Osteocyte (in vitro differentiated cells): ENCODE results near the gene DNAJC4. TPM values are rescaled to one million over a fixed set of nuclear protein-coding genes. Genes with fewer than 3 reads are reported as not detected.

Experiments used
- DNase-seq: peaks from one replicate; pipeline ENCODE4 v3.0.0; 2021; ENCODE audit warnings: mixed read lengths; ENCODE audit not compliant: unreplicated experiment; ENCODE audit errors: extremely low spot score
- H3K27ac Mint-ChIP-seq: one replicate; pipeline ENCODE4 v1.8.0; 2021; ENCODE audit warnings: mild to moderate bottlenecking, mixed read lengths; ENCODE audit not compliant: unreplicated experiment
- H3K27me3 Mint-ChIP-seq: one replicate; pipeline ENCODE4 v1.8.0; 2021; ENCODE audit warnings: mixed read lengths; ENCODE audit not compliant: unreplicated experiment
- H3K36me3 Mint-ChIP-seq: one replicate; pipeline ENCODE4 v1.8.0; 2021; ENCODE audit warnings: mixed read lengths; ENCODE audit not compliant: unreplicated experiment
- H3K4me1 Mint-ChIP-seq: one replicate; pipeline ENCODE4 v1.8.0; 2021; ENCODE audit warnings: mixed read lengths; ENCODE audit not compliant: unreplicated experiment
- H3K4me3 Mint-ChIP-seq: one replicate; pipeline ENCODE4 v1.8.0; 2021; ENCODE audit warnings: mild to moderate bottlenecking, moderate library complexity, mixed read lengths; ENCODE audit not compliant: unreplicated experiment
- H3K9me3 Mint-ChIP-seq: one replicate; pipeline ENCODE4 v1.8.0; 2021; ENCODE audit warnings: mixed read lengths; ENCODE audit not compliant: unreplicated experiment
- total RNA-seq: library from RNA; stranded (reverse); gene quantifications from 2 replicates; pipeline ENCODE4 v1.2.1, GENCODE V29; 2021
- TF ChIP-seq, protein P1 (sequence below): fragments of 200-600 bp; sonication (generic); IDR thresholded peaks from 2 replicates; pipeline ENCODE4 v1.5.0; 2021; ENCODE audit warnings: antibody characterized with exemption, mild to moderate bottlenecking, moderate library complexity

Gene DNAJC4
- total RNA-seq, 1 donor from 2014 or later: 49.9 TPM

DNA sequence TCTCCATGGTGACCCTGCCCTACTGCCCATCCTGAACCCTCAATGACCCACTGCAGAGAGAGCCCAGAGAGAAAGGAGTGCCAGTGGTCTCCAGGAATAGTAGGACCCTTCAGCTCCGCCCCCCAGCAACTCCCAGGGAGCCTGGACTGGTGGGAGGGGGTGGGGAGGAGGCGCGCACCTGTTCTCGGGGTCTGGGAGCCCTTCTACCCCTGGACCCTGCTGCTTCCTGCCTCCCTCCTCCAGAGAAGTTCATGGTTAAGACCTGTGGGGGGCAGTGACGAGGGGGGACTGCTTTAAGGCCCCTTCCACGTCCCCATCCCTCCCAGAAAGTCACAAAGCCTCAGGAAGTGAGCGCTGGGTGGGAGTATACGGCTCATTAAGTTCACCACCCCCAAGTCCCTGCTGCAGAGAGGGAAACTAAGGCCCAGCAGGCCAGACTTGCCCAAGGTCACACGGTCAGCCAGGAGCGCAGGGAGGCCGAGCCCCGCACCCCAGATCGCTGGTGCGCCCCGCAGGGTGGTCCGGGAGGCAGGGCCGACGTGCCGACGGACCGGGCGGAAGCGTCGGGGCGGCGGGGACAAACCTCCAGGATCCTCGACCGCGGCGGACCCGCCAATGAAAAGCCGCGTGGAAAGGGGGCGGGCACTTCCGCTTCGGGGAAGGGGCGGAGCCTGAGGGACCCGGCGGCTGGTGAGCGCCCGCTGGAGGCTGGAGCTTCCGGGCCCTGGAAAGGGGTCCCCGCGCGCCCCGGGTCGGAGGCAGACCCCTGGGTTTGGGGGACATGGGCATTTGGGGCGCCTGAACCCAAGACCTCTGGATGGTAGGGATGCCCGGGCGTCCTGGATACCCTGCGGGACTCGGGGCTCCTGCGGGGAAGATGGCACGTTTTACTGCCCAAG lies 4.5 kb upstream of the DNAJC4 start, which contains the start of the genes NUDT22 and TRPT1:
TSS of gene NUDT22 (plus strand) at position 667 of the 899 bp plus-strand sequence. CDS start 379 bp downstream, outside the sequence.
TSS of gene TRPT1 (minus strand) at position 579 of the 899 bp plus-strand sequence. CDS start at position 253, 326 bp downstream.
- peak within 1 kb of the TSS; percentile 74 for H3K27ac Mint-ChIP-seq
- peak within 1 kb of the TSS; percentile 81 for H3K4me3 Mint-ChIP-seq
- peaks cover 32% of the 10 kb centered on the region for H3K4me1 Mint-ChIP-seq
- TF ChIP-seq, protein P1, sequence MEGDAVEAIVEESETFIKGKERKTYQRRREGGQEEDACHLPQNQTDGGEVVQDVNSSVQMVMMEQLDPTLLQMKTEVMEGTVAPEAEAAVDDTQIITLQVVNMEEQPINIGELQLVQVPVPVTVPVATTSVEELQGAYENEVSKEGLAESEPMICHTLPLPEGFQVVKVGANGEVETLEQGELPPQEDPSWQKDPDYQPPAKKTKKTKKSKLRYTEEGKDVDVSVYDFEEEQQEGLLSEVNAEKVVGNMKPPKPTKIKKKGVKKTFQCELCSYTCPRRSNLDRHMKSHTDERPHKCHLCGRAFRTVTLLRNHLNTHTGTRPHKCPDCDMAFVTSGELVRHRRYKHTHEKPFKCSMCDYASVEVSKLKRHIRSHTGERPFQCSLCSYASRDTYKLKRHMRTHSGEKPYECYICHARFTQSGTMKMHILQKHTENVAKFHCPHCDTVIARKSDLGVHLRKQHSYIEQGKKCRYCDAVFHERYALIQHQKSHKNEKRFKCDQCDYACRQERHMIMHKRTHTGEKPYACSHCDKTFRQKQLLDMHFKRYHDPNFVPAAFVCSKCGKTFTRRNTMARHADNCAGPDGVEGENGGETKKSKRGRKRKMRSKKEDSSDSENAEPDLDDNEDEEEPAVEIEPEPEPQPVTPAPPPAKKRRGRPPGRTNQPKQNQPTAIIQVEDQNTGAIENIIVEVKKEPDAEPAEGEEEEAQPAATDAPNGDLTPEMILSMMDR: no peak
- no peaks in the 10 kb centered on the region for H3K9me3 Mint-ChIP-seq
- H3K36me3 Mint-ChIP-seq: no peaks in the 10 kb centered on the region
- DNase-seq: peak; percentile 96
- no peaks in the 10 kb centered on the region for H3K27me3 Mint-ChIP-seq

DNA sequence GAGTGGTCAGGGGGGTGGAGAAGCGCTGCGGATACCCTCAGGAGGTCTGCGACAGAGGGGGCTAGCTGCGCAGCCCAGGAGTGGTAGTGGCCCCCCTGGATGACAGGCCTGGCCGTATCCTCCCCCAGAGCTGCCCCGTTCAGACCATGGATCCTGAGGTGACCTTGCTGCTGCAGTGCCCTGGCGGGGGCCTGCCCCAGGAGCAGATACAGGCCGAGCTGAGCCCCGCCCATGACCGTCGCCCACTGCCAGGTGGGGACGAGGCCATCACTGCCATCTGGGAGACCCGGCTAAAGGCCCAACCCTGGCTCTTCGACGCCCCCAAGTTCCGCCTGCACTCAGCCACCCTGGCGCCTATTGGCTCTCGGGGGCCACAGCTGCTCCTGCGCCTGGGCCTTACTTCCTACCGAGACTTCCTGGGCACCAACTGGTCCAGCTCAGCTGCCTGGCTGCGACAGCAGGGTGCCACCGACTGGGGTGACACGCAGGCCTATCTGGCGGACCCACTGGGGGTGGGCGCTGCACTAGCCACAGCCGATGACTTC lies 3.8 kb upstream of the DNAJC4 start:
- TF ChIP-seq, protein P1: no peak
- Mint-ChIP-seq H3K36me3 (no peaks in the 10 kb centered on the region), H3K4me1 (peaks cover 37% of the 10 kb centered on the region), H3K4me3 (peak overlapping the region; percentile 81), H3K27ac (peak overlapping the region; percentile 64), H3K9me3 (no peaks in the 10 kb centered on the region), H3K27me3 (no peaks in the 10 kb centered on the region)
- no peak for DNase-seq

DNA sequence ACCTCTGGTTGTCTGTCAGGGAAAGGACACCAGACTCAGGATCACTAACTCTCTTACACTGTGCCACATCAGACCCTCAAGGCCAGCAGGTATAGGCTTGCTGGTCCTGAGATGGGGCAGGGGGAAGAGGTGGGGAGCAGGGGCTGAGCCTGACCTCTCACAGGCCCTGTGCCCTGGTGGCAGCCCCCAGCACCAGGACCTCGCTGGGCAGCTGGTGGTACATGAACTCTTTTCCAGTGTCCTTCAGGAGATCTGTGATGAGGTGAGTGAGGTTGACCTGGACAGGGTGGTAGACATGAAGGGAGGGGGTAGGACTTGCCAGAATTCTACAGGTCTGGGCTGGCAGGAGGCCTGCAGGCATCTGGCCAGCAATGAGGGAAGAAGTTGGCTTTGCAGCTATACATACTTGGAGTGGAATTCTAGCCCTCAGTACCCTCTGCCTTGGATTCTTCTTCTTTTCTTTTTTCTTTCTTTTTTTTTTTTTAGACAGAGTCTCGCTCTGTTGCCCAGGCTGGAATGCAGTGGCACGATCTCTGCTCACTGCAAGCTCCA lies 2.9 kb upstream of the DNAJC4 start:
- Mint-ChIP-seq H3K36me3 (no peaks in the 10 kb centered on the region), H3K27ac (peak overlapping the region; percentile 38), H3K27me3 (no peaks in the 10 kb centered on the region), H3K4me1 (peaks cover 45% of the 10 kb centered on the region), H3K4me3 (peak overlapping the region; percentile 81), H3K9me3 (no peaks in the 10 kb centered on the region)
- TF ChIP-seq, protein P1: no peak
- DNase-seq: no peak

DNA sequence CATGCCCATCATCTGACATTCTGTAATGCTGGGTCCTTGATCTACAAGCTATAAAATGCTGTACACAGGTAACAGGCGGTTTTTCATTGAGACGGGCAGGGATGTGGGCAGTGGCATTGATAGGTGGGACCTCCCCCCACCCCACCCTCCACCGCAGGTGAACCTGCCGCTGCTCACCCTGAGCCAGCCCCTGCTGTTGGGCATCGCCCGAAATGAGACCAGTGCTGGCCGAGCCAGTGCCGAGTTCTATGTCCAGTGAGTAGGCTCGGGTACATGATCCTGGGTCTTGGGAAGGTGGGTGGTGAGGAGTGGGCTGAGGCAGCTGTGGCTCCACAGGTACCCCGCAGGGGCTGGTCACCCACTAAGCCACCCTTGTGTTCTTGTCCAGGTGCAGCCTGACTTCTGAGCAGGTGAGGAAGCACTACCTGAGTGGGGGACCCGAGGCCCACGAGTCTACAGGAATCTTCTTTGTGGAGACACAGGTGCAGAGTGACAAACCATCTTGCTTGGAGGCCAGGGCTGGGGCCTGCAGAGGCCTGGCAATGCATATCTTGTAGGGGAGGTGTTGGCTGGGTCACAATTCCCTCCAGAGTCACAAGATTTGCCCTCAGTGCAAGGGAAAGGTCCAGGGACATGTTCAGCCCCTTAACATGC lies 1.1 kb upstream of the DNAJC4 start:
- peak overlapping the region; percentile 80 for H3K4me3 Mint-ChIP-seq
- peak overlapping the region; percentile 87 for H3K27ac Mint-ChIP-seq
- TF ChIP-seq, protein P1: no peak
- no peaks in the 10 kb centered on the region for H3K9me3 Mint-ChIP-seq
- no peaks in the 10 kb centered on the region for H3K36me3 Mint-ChIP-seq
- no peaks in the 10 kb centered on the region for H3K27me3 Mint-ChIP-seq
- H3K4me1 Mint-ChIP-seq: peaks cover 54% of the 10 kb centered on the region
- no peak for DNase-seq
